ENCODE data around the gene C7orf57. TPM values are rescaled to one million over a fixed set of nuclear protein-coding genes. Genes with fewer than 3 reads are reported as not detected.

C7orf57 gene
- total RNA-seq, 1 donor: under 0.01 TPM

DNA sequence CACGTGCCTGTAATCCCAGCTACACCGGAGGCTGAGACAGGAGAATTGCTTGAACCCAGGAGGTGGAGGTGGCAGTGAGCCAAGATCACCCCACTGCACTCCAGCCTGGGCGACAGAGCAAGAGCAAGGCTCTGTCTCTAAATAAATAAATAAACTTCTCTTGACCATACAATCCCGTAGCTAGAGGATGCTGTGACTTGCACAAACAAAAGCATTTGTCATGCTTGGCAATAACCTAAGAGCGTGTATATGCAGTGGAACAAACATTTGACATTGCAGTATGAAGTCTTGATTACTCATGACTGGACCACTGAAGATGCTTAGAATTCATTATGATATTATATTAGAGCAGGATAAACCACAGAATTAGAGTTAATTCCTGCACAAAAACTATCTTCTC, 1.4 kb upstream of the C7orf57 start:
- Histone ChIP-seq H3K36me3 (ENCODE audit: insufficient read depth, low read length) (no peaks in the 10 kb centered on the region), H2AFZ (ENCODE audit: low read length) (no peak overlapping the region), H3K79me2 (ENCODE audit: insufficient read depth, low read length) (no peaks in the 10 kb centered on the region), H3K27ac (ENCODE audit: low read depth, low read length) (no peak overlapping the region), H3K27me3 (ENCODE audit: insufficient read depth, low read length) (peaks cover 41% of the 10 kb centered on the region), H4K20me1 (ENCODE audit: insufficient read depth, low read length) (no peaks in the 10 kb centered on the region), H3K4me3 (ENCODE audit: insufficient read depth, low read length) (no peak overlapping the region), H3K9me3 (ENCODE audit: low read depth, low read length) (no peaks in the 10 kb centered on the region), H3K4me2 (ENCODE audit: insufficient read depth, low read length) (no peak overlapping the region), H3K4me1 (ENCODE audit: insufficient read depth, low read length) (peaks cover 8% of the 10 kb centered on the region)
- TF ChIP-seq, protein P1, sequence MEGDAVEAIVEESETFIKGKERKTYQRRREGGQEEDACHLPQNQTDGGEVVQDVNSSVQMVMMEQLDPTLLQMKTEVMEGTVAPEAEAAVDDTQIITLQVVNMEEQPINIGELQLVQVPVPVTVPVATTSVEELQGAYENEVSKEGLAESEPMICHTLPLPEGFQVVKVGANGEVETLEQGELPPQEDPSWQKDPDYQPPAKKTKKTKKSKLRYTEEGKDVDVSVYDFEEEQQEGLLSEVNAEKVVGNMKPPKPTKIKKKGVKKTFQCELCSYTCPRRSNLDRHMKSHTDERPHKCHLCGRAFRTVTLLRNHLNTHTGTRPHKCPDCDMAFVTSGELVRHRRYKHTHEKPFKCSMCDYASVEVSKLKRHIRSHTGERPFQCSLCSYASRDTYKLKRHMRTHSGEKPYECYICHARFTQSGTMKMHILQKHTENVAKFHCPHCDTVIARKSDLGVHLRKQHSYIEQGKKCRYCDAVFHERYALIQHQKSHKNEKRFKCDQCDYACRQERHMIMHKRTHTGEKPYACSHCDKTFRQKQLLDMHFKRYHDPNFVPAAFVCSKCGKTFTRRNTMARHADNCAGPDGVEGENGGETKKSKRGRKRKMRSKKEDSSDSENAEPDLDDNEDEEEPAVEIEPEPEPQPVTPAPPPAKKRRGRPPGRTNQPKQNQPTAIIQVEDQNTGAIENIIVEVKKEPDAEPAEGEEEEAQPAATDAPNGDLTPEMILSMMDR (IDR thresholded peaks at IDR 0.05; ENCODE audit: extremely low read depth, low read depth, low read length): no peak
- DNase-seq (ENCODE audit: insufficient read length, low spot score, missing footprints): no peak

GRCh38 chr7:48035967-48036478, 680 bp downstream of the C7orf57 start:
- Histone ChIP-seq H3K27ac (ENCODE audit: low read depth, low read length) (no peak overlapping the region), H3K4me2 (ENCODE audit: insufficient read depth, low read length) (peak overlapping the region; percentile 95)
- TF ChIP-seq, protein P1 (IDR thresholded peaks at IDR 0.05; ENCODE audit: extremely low read depth, low read depth, low read length): no peak

DNA sequence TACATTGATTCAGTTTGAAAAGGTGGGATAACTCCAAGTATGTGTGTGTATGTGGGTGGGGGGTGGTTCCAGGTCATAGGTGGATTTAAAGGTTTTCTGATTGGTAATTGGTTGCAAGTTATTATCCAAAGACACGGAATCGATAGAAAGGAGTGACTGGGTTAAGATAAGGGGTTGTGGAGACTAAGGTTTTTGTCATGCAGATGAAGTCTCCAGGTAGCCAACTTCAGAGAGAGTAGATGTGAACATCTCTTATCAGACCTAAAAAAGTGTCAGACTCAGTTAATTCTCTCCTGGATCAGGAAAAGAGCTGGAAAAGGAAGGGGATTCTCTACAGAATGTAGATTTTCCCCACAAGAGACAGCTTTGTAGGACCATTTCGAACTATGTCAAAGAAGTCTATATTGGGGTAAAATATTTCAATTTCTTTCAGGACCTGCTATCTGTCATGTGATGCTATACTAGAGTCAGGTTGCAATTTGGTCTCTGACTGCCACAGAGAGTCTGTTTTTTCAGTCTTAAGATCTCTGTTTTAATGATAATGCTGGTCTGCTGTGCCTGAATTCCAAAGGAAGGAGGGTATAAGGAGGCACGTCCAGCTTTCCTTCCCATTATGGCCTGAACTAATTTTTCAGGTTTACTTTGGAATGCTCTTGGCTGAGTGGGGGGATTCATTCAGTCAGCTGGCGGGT, 3.6 kb downstream of the C7orf57 start:
- Histone ChIP-seq H3K4me3 (ENCODE audit: insufficient read depth, low read length) (no peak overlapping the region), H3K27ac (ENCODE audit: low read depth, low read length) (no peak overlapping the region), H3K4me1 (ENCODE audit: insufficient read depth, low read length) (peaks cover 28% of the 10 kb centered on the region), H3K36me3 (ENCODE audit: insufficient read depth, low read length) (no peaks in the 10 kb centered on the region), H3K27me3 (ENCODE audit: insufficient read depth, low read length) (peaks cover 20% of the 10 kb centered on the region), H4K20me1 (ENCODE audit: insufficient read depth, low read length) (no peaks in the 10 kb centered on the region), H3K9me3 (ENCODE audit: low read depth, low read length) (no peaks in the 10 kb centered on the region), H3K4me2 (ENCODE audit: insufficient read depth, low read length) (no peak overlapping the region), H3K79me2 (ENCODE audit: insufficient read depth, low read length) (no peaks in the 10 kb centered on the region), H2AFZ (ENCODE audit: low read length) (no peak overlapping the region)
- DNase-seq (ENCODE audit: insufficient read length, low spot score, missing footprints): peak; percentile 66
- TF ChIP-seq, protein P1 (IDR thresholded peaks at IDR 0.05; ENCODE audit: extremely low read depth, low read depth, low read length): no peak

More at GRCh38 chr7:48035967-48036478, 680 bp downstream of the C7orf57 start:
- H3K9me3 ChIP-seq (ENCODE audit: low read depth, low read length): no peaks in the 10 kb centered on the region
- no peaks in the 10 kb centered on the region for H3K36me3 ChIP-seq (ENCODE audit: insufficient read depth, low read length)
- H4K20me1 ChIP-seq (ENCODE audit: insufficient read depth, low read length): no peaks in the 10 kb centered on the region
- H3K79me2 ChIP-seq (ENCODE audit: insufficient read depth, low read length): no peaks in the 10 kb centered on the region
- peaks cover 24% of the 10 kb centered on the region for H3K27me3 ChIP-seq (ENCODE audit: insufficient read depth, low read length)
- H3K4me1 ChIP-seq (ENCODE audit: insufficient read depth, low read length): peaks cover 13% of the 10 kb centered on the region
- peak overlapping the region; percentile 83 for H2AFZ ChIP-seq (ENCODE audit: low read length)
- peak; percentile 65 for DNase-seq (ENCODE audit: insufficient read length, low spot score, missing footprints)
- peak overlapping the region; percentile 75 for H3K4me3 ChIP-seq (ENCODE audit: insufficient read depth, low read length)

- peak overlapping the region; percentile 36 for H3K27ac ChIP-seq (ENCODE audit: low read depth, low read length)
- H3K4me2 ChIP-seq (ENCODE audit: insufficient read depth, low read length): no peak overlapping the region
- TF ChIP-seq, protein P1 (IDR thresholded peaks at IDR 0.05; ENCODE audit: extremely low read depth, low read depth, low read length): no peak
- H4K20me1 ChIP-seq (ENCODE audit: insufficient read depth, low read length): no peaks in the 10 kb centered on the region
- H3K36me3 ChIP-seq (ENCODE audit: insufficient read depth, low read length): no peaks in the 10 kb centered on the region
- H3K4me3 ChIP-seq (ENCODE audit: insufficient read depth, low read length): no peak overlapping the region
- no peaks in the 10 kb centered on the region for H3K9me3 ChIP-seq (ENCODE audit: low read depth, low read length)
- H3K79me2 ChIP-seq (ENCODE audit: insufficient read depth, low read length): no peaks in the 10 kb centered on the region
- no peak for DNase-seq (ENCODE audit: insufficient read length, low spot score, missing footprints)
- H3K27me3 ChIP-seq (ENCODE audit: insufficient read depth, low read length): peaks cover 19% of the 10 kb centered on the region
- H3K4me1 ChIP-seq (ENCODE audit: insufficient read depth, low read length): peaks cover 20% of the 10 kb centered on the region
- H2AFZ ChIP-seq (ENCODE audit: low read length): peak overlapping the region; percentile 2
Observed at GRCh38 chr7:48040944-48041652, 5.8 kb downstream of the C7orf57 start.

Measured in osteoblast (primary cell).